ENCODE data around the gene RIMS1. TPM values are rescaled to one million over a fixed set of nuclear protein-coding genes. Genes with fewer than 3 reads are reported as not detected.

RIMS1 gene
- total RNA-seq, 1 experiment from 2014 or later = not detected

- Histone ChIP-seq H4K20me1 (ENCODE audit: insufficient read depth, low read depth, low read length) (no peaks in the 10 kb centered on the region), H3K79me2 (ENCODE audit: low read length) (no peaks in the 10 kb centered on the region), H3K27ac (ENCODE audit: low read length) (no peak overlapping the region), H3K27me3 (ENCODE audit: low read length) (no peaks in the 10 kb centered on the region), H2AFZ (ENCODE audit: low read length) (no peak overlapping the region), H3K4me1 (ENCODE audit: low read length) (no peaks in the 10 kb centered on the region), H3K4me3 (ENCODE audit: low read length) (no peak overlapping the region), H3K9me3 (ENCODE audit: low read length) (no peaks in the 10 kb centered on the region), H3K4me2 (ENCODE audit: low read depth, low read length, poor library complexity, severe bottlenecking) (no peak overlapping the region), H3K9me2 (replicated peaks; ENCODE audit: insufficient read depth, low read length) (no peaks in the 10 kb centered on the region), H3K36me3 (ENCODE audit: insufficient read depth, low read length) (no peaks in the 10 kb centered on the region), H3K9ac (ENCODE audit: low read length) (no peak overlapping the region)
- DNase-seq = no peak
Observed at GRCh38 chr6:72271531-72271930, 385.2 kb downstream of the RIMS1 start.

GRCh38 chr6:72272958-72273357 lies 386.6 kb downstream of the RIMS1 start:
- H3K4me3 ChIP-seq (ENCODE audit: low read length) = no peak overlapping the region
- H3K27me3 ChIP-seq (ENCODE audit: low read length) = no peaks in the 10 kb centered on the region
- no peaks in the 10 kb centered on the region for H4K20me1 ChIP-seq (ENCODE audit: insufficient read depth, low read depth, low read length)
- H3K9me2 ChIP-seq (replicated peaks; ENCODE audit: insufficient read depth, low read length) = no peaks in the 10 kb centered on the region
- no peaks in the 10 kb centered on the region for H3K79me2 ChIP-seq (ENCODE audit: low read length)
- H3K9ac ChIP-seq (ENCODE audit: low read length) = no peak overlapping the region
- no peaks in the 10 kb centered on the region for H3K36me3 ChIP-seq (ENCODE audit: insufficient read depth, low read length)
- no peak overlapping the region for H2AFZ ChIP-seq (ENCODE audit: low read length)
- no peak for DNase-seq
- no peaks in the 10 kb centered on the region for H3K9me3 ChIP-seq (ENCODE audit: low read length)
- H3K4me1 ChIP-seq (ENCODE audit: low read length) = no peaks in the 10 kb centered on the region
- no peak overlapping the region for H3K27ac ChIP-seq (ENCODE audit: low read length)
- no peak overlapping the region for H3K4me2 ChIP-seq (ENCODE audit: low read depth, low read length, poor library complexity, severe bottlenecking)

GRCh38 chr6:72275888-72276287 lies 389.5 kb downstream of the RIMS1 start:
- H3K4me2 ChIP-seq (ENCODE audit: low read depth, low read length, poor library complexity, severe bottlenecking) = no peak overlapping the region
- no peak overlapping the region for H3K9ac ChIP-seq (ENCODE audit: low read length)
- no peaks in the 10 kb centered on the region for H3K9me3 ChIP-seq (ENCODE audit: low read length)
- no peaks in the 10 kb centered on the region for H4K20me1 ChIP-seq (ENCODE audit: insufficient read depth, low read depth, low read length)
- H3K4me3 ChIP-seq (ENCODE audit: low read length) = no peak overlapping the region
- no peaks in the 10 kb centered on the region for H3K79me2 ChIP-seq (ENCODE audit: low read length)
- no peak overlapping the region for H3K27ac ChIP-seq (ENCODE audit: low read length)
- no peaks in the 10 kb centered on the region for H3K36me3 ChIP-seq (ENCODE audit: insufficient read depth, low read length)
- DNase-seq = no peak
- H3K27me3 ChIP-seq (ENCODE audit: low read length) = no peaks in the 10 kb centered on the region
- H2AFZ ChIP-seq (ENCODE audit: low read length) = no peak overlapping the region
- no peaks in the 10 kb centered on the region for H3K4me1 ChIP-seq (ENCODE audit: low read length)
- H3K9me2 ChIP-seq (replicated peaks; ENCODE audit: insufficient read depth, low read length) = no peaks in the 10 kb centered on the region

GRCh38 chr6:72282201-72282600 lies 395.9 kb downstream of the RIMS1 start:
- Histone ChIP-seq H3K9ac (ENCODE audit: low read length) (no peak overlapping the region), H3K4me3 (ENCODE audit: low read length) (no peak overlapping the region), H3K9me3 (ENCODE audit: low read length) (no peaks in the 10 kb centered on the region), H3K79me2 (ENCODE audit: low read length) (no peaks in the 10 kb centered on the region), H4K20me1 (ENCODE audit: insufficient read depth, low read depth, low read length) (no peaks in the 10 kb centered on the region), H2AFZ (ENCODE audit: low read length) (no peak overlapping the region), H3K9me2 (replicated peaks; ENCODE audit: insufficient read depth, low read length) (no peaks in the 10 kb centered on the region), H3K36me3 (ENCODE audit: insufficient read depth, low read length) (no peaks in the 10 kb centered on the region), H3K27ac (ENCODE audit: low read length) (no peak overlapping the region), H3K4me1 (ENCODE audit: low read length) (no peaks in the 10 kb centered on the region), H3K27me3 (ENCODE audit: low read length) (no peaks in the 10 kb centered on the region), H3K4me2 (ENCODE audit: low read depth, low read length, poor library complexity, severe bottlenecking) (no peak overlapping the region)
- DNase-seq = no peak

GRCh38 chr6:72283571-72283970 lies 397.2 kb downstream of the RIMS1 start:
- Histone ChIP-seq H3K4me3 (ENCODE audit: low read length) (no peak overlapping the region), H3K9ac (ENCODE audit: low read length) (no peak overlapping the region), H3K4me1 (ENCODE audit: low read length) (no peaks in the 10 kb centered on the region), H3K9me2 (replicated peaks; ENCODE audit: insufficient read depth, low read length) (no peaks in the 10 kb centered on the region), H3K4me2 (ENCODE audit: low read depth, low read length, poor library complexity, severe bottlenecking) (no peak overlapping the region), H3K79me2 (ENCODE audit: low read length) (no peaks in the 10 kb centered on the region), H3K27ac (ENCODE audit: low read length) (no peak overlapping the region), H4K20me1 (ENCODE audit: insufficient read depth, low read depth, low read length) (no peaks in the 10 kb centered on the region), H3K36me3 (ENCODE audit: insufficient read depth, low read length) (no peaks in the 10 kb centered on the region), H2AFZ (ENCODE audit: low read length) (no peak overlapping the region), H3K9me3 (ENCODE audit: low read length) (no peaks in the 10 kb centered on the region), H3K27me3 (ENCODE audit: low read length) (no peaks in the 10 kb centered on the region)
- DNase-seq = no peak

- Histone ChIP-seq H3K4me2 (ENCODE audit: low read depth, low read length, poor library complexity, severe bottlenecking) (no peak overlapping the region), H3K27ac (ENCODE audit: low read length) (no peak overlapping the region), H4K20me1 (ENCODE audit: insufficient read depth, low read depth, low read length) (no peaks in the 10 kb centered on the region), H2AFZ (ENCODE audit: low read length) (no peak overlapping the region), H3K9me2 (replicated peaks; ENCODE audit: insufficient read depth, low read length) (no peaks in the 10 kb centered on the region), H3K27me3 (ENCODE audit: low read length) (no peaks in the 10 kb centered on the region), H3K4me1 (ENCODE audit: low read length) (no peaks in the 10 kb centered on the region), H3K79me2 (ENCODE audit: low read length) (no peaks in the 10 kb centered on the region), H3K36me3 (ENCODE audit: insufficient read depth, low read length) (no peaks in the 10 kb centered on the region), H3K4me3 (ENCODE audit: low read length) (no peak overlapping the region), H3K9ac (ENCODE audit: low read length) (no peak overlapping the region), H3K9me3 (ENCODE audit: low read length) (no peaks in the 10 kb centered on the region)
- DNase-seq = no peak
Observed at GRCh38 chr6:72286911-72287311, 400.6 kb downstream of the RIMS1 start.

- H3K9ac ChIP-seq (ENCODE audit: low read length) = no peak overlapping the region
- no peaks in the 10 kb centered on the region for H3K27me3 ChIP-seq (ENCODE audit: low read length)
- no peaks in the 10 kb centered on the region for H3K79me2 ChIP-seq (ENCODE audit: low read length)
- no peaks in the 10 kb centered on the region for H3K36me3 ChIP-seq (ENCODE audit: insufficient read depth, low read length)
- no peak overlapping the region for H3K4me3 ChIP-seq (ENCODE audit: low read length)
- no peaks in the 10 kb centered on the region for H4K20me1 ChIP-seq (ENCODE audit: insufficient read depth, low read depth, low read length)
- DNase-seq = no peak
- H3K4me2 ChIP-seq (ENCODE audit: low read depth, low read length, poor library complexity, severe bottlenecking) = no peak overlapping the region
- H2AFZ ChIP-seq (ENCODE audit: low read length) = no peak overlapping the region
- no peaks in the 10 kb centered on the region for H3K9me2 ChIP-seq (replicated peaks; ENCODE audit: insufficient read depth, low read length)
- H3K9me3 ChIP-seq (ENCODE audit: low read length) = no peaks in the 10 kb centered on the region
- H3K27ac ChIP-seq (ENCODE audit: low read length) = no peak overlapping the region
- no peaks in the 10 kb centered on the region for H3K4me1 ChIP-seq (ENCODE audit: low read length)
Observed at GRCh38 chr6:72287801-72288200, 401.5 kb downstream of the RIMS1 start.

- Histone ChIP-seq H3K9me2 (replicated peaks; ENCODE audit: insufficient read depth, low read length) (no peaks in the 10 kb centered on the region), H3K36me3 (ENCODE audit: insufficient read depth, low read length) (no peaks in the 10 kb centered on the region), H3K4me2 (ENCODE audit: low read depth, low read length, poor library complexity, severe bottlenecking) (no peak overlapping the region), H3K27me3 (ENCODE audit: low read length) (no peaks in the 10 kb centered on the region), H3K27ac (ENCODE audit: low read length) (no peak overlapping the region), H3K9ac (ENCODE audit: low read length) (no peak overlapping the region), H3K9me3 (ENCODE audit: low read length) (no peaks in the 10 kb centered on the region), H2AFZ (ENCODE audit: low read length) (no peak overlapping the region), H4K20me1 (ENCODE audit: insufficient read depth, low read depth, low read length) (no peaks in the 10 kb centered on the region), H3K4me1 (ENCODE audit: low read length) (no peaks in the 10 kb centered on the region), H3K4me3 (ENCODE audit: low read length) (no peak overlapping the region), H3K79me2 (ENCODE audit: low read length) (no peaks in the 10 kb centered on the region)
- no peak for DNase-seq
Observed at GRCh38 chr6:72288592-72288991, 402.2 kb downstream of the RIMS1 start.

- no peak overlapping the region for H3K27ac ChIP-seq (ENCODE audit: low read length)
Observed at GRCh38 chr6:72290620-72291019, 404.3 kb downstream of the RIMS1 start.

More at GRCh38 chr6:72290620-72291019, 404.3 kb downstream of the RIMS1 start:
- Histone ChIP-seq H3K36me3 (ENCODE audit: insufficient read depth, low read length) (no peaks in the 10 kb centered on the region), H3K4me2 (ENCODE audit: low read depth, low read length, poor library complexity, severe bottlenecking) (no peak overlapping the region), H4K20me1 (ENCODE audit: insufficient read depth, low read depth, low read length) (no peaks in the 10 kb centered on the region), H2AFZ (ENCODE audit: low read length) (no peak overlapping the region), H3K79me2 (ENCODE audit: low read length) (no peaks in the 10 kb centered on the region), H3K4me3 (ENCODE audit: low read length) (no peak overlapping the region), H3K9me2 (replicated peaks; ENCODE audit: insufficient read depth, low read length) (no peaks in the 10 kb centered on the region), H3K9me3 (ENCODE audit: low read length) (no peaks in the 10 kb centered on the region), H3K4me1 (ENCODE audit: low read length) (no peaks in the 10 kb centered on the region), H3K27me3 (ENCODE audit: low read length) (no peaks in the 10 kb centered on the region), H3K9ac (ENCODE audit: low read length) (no peak overlapping the region)
- DNase-seq = no peak
